Measurements from ENCODE around the gene ZFAND2B. TPM values are rescaled to one million over a fixed set of nuclear protein-coding genes. Genes with fewer than 3 reads are reported as not detected.

ZFAND2B gene, protein sequence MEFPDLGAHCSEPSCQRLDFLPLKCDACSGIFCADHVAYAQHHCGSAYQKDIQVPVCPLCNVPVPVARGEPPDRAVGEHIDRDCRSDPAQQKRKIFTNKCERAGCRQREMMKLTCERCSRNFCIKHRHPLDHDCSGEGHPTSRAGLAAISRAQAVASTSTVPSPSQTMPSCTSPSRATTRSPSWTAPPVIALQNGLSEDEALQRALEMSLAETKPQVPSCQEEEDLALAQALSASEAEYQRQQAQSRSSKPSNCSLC
- 6.2 and 7.7 TPM in 2 replicates for polyA plus RNA-seq

DNA sequence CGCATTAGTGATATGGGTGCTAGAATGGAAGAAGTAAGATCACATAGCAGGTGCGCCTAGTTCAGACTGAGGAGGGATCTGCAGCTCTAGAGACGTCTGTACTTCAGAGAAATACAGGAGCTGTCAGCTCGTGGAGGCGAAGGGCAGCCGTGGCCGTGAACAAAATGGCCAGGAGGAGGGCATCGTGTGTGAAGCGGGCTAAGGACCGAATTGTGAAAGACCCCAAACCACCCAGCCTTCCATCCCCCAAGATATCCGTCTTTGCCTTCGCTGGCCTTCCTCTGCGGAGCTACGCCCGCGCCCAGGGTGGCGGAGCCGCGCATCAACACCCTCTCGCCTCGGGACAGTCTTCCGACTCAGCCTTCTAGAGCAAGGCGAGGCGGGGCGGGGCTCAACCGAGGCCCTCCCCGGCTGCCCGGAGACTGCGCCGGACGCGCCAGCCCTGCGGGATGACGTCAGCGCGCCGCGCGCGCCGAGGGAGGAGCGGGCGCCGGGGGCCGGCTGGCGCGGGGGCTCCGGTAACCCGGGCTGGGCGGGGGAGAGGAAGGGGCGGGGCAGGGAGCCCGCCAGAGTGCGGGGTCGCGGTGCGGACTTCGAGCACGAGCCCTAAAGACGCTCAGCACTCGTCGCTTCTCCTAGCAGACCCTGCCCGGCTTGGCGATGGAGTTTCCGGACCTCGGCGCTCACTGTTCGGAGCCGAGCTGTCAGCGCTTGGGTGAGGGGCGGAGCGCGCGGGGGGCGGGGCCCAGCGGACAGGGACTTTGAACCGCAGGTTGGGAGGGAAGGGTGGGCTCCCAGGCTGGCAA is at the start of gene ZFAND2B:
Gene ZFAND2B, plus strand, starts transcription at position 455 of the 806 bp plus-strand sequence. Its CDS starts 206 bp downstream, at position 661.

DNA sequence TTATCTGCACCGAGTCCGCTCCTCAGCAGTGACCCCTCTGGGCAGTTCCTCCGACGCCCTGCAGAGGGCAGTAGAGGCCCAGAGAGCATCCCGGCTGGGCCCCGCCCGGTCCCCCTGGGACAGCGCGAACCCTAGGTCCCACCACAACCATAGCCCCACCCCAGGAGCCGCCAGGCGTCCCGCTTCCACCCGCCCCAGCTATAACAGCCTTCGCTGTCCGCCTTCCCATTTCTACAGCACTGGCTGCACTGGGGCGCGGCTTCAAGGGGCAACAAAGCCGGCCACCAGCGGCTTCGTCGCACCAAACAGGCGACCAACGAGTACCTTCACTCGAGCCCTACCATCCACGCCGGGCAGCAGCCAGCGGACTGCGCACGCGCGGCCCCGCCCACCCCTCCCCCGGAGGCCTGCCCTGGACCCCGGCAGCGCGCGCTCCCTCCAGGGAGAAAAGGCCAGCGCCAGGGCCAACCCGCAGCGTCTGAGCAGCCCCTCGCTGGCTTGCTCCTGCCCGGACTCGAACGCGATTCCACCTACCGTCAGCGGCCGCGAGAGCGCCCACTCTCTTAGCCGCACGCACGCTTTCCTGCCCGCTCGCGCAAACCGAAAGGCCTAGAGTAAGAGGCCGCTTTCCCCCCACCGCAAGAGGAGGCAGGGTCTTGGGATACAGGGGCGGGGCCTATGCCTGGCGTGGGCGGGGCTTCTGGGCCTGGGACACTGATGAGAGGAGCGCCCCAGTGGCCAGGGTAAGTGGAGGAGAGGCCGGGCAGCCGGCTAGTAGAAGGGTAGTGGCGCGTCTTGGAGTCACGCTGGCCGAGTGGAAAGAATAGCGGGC is 46.2 kb upstream of the ZFAND2B start, which contains the start of gene NHEJ1:
Gene NHEJ1, minus strand, starts transcription at position 630 of the 832 bp plus-strand sequence. CDS start 2,453 bp downstream, outside the sequence.

DNA sequence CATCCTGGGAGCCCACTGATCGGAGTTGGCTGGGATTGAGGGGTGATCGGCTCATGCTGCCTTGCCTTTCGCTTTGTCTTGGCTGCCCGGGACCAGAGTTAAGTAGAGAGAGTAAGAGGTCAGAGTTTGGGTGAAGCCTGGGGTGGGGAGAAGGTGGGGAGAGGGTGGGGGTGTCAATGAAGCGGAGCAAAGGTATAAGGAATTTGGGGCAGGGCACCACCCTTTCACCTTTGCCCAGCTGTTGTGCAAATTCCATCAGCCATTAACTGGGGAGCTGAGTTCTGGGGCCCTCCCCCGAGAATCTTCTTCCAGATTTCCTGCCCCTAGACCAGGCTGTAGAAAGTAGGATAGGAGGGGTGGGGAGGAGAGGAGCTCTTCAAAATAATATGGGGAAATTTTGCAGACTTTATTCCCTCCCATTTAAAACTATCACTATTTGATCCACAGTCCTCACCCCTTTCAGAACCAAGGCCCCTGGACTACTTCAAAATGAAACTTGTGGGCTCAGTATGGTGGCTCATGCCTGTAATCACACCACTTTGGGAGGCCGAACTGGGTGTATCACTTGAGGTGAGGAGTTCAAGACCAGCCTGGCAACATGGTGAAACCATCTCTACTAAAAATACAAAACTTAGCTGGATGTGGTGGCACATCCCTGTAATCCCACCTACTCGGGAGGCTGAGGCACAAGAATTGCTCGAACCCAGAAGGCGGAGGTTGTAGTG is 36.5 kb upstream of the ZFAND2B start, which contains the start of gene SLC23A3:
Gene SLC23A3, minus strand, starts transcription at position 100 of the 725 bp plus-strand sequence. Its CDS starts 45 bp downstream, at position 55.

DNA sequence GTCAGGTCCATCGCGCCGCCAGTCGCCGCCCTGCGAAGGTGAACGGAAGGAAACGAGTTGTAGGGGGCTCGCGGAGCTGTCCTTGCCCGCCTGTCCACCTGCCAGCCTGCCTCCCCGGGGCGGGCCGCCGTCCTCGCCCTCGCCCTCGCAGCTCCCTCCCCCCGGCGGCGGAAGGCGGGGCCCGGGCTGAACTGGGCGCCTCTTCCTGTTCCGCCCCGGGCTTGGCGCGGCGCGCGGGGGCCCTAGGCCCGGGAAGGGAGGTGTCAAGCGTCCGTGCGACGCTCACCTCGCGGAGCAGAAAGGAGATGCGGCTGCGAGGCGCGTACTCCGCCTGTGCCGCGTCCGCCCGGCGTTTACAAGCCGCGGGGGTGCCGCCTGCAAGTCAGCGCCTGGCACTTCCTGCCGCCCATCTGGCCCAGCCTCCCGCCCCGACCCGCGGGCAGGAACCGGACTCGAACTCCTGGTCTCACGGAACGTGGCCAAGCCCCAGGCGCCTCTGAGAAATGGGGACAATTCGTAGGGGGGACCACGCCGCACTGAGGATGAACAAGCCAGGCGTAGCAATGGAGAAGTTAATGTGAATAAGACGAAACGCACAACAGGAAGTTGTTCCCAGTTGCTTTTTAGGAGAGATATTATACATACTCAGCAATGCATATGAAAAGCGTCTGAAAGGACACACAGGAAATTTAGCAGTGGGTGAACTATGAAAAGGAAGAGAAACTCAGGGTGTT is 29.6 kb upstream of the ZFAND2B start, which contains the start of gene CNPPD1:
Gene CNPPD1, minus strand, starts transcription at position 108 of the 734 bp plus-strand sequence. Its CDS starts 97 bp downstream, at position 11.

DNA sequence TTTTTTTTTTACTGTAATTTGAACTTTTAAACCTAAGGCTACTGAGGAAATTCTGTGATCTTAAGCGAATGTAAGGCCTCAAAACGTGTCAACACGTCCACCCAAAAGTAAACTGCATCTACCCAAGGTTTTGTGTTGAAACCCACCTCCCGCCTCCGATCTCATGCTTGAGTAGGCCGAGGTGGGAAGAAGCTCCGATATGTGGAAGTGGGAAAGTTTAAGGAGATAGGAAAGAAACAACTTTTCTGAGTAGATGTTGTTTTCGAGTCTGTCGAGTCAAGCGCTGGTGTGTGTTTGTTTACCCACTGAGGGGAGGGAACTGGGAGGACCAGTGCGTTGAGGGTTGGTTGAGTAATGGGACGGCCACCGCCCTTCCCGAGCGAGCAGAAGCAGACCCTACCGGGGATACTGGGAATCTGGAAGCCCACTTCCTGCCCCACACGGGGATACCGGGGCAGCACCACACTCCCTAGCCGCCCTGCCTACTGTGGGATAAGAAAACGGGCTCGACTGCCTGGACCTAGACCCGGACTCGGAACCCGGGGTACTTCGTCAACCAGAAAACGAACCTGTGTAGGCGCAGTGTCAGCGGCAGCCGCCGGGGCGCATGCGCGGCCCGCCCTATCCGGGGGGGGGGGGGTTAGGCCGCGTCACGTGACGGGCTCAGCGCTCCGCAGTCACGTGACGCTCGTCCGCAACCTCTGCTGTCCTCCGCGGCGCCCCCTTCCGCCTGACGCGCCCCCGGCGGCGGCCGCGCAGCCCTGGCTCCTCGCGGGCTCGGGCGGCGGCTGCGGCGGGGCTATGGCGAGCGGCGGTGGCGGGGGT is 28.8 kb upstream of the ZFAND2B start, which contains the start of gene RETREG2:
Gene RETREG2, plus strand, starts transcription at position 724 of the 825 bp plus-strand sequence. Its CDS starts 78 bp downstream, at position 802.

DNA sequence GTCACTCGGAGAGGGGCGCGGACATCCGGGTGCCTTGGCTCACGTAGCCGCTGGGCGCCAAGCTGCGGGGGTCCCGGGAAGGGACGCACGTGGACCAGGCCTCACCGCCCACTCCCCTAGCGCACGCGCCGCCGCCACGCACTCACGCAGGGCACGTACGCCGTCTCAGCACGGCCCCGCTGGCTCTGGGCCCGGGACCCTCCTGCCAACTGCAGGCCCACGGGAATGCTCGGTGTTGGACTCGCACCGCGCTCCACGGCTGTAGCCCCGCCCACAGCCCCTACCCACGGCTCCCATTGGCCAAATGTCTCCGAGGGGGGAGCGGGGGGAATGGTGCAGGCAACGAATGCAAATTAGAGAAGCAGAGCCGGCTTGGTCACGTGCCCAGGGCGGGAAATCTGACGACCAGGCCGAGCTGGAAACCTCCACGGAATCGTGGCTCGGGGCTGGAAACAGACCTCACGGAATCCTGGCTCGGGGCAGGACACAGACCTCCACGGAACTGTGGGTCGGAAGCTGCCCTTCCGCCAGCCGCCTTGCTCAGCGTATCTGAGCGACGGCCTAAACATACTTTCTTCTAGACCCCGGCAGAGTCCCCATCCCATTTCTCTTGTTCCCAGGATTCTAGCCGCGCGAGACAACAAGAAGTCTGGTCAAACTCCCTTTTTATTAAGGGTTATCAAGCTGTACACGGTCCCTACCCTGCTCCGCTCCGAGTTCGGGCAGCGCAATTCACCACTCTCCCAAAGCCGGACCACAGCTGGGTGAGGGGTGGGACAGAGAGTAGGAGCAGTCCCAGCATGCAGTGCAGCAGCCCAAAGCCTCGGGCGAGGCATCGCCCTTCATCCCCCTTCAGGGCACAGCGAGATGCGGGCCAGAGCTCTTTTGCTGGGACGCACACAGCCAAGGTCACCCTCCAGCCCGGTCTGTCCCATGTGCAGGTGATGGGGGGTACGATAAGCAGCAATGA is 12.4 kb downstream of the ZFAND2B start, which contains the start of gene ABCB6:
Gene ABCB6, minus strand, starts transcription at position 227 of the 970 bp plus-strand sequence. CDS start 285 bp downstream, outside the sequence.

DNA sequence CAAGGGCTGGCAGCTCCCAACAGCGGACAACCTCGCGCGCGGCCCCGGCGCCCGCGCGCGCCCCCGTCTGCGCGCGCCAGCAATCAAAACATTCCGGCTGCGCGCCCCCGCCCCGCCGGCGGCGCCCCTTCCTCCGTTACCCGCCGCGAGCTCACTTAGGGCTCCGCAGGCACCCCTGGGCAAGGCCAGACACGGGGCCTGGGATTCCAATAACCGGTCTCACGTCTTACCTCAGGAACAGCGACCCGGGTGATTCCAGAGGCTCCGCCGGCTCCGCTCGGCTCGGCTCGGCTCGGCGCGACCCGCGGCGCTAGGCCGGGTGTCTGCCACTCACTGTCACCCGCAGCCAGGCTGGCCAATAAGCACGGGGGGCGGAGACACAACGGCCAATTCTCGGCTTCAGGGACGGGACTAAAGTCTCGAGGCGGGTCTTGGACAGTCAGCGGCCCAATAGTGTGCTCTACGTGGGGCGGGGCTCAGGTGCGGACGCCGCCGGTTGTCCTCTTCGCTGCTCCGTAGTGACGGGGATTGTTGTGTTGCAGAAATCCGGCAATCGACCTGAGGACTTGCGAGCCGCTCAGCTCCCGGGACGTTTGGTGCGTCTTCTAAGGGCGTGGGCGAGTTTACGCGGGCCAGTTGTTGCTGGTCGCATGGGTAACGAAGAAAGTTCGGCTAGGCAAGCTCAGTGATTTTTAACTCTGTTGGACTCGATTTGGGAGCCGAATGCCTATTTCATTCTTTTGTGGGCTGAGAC is 22.9 kb downstream of the ZFAND2B start, which contains the start of the genes ANKZF1 and ATG9A:
Gene ANKZF1, plus strand, starts transcription at position 502 of the 754 bp plus-strand sequence. CDS start 452 bp downstream, outside the sequence.
Gene ATG9A, minus strand, starts transcription at position 332 of the 754 bp plus-strand sequence. CDS start 1,612 bp downstream, outside the sequence.

DNA sequence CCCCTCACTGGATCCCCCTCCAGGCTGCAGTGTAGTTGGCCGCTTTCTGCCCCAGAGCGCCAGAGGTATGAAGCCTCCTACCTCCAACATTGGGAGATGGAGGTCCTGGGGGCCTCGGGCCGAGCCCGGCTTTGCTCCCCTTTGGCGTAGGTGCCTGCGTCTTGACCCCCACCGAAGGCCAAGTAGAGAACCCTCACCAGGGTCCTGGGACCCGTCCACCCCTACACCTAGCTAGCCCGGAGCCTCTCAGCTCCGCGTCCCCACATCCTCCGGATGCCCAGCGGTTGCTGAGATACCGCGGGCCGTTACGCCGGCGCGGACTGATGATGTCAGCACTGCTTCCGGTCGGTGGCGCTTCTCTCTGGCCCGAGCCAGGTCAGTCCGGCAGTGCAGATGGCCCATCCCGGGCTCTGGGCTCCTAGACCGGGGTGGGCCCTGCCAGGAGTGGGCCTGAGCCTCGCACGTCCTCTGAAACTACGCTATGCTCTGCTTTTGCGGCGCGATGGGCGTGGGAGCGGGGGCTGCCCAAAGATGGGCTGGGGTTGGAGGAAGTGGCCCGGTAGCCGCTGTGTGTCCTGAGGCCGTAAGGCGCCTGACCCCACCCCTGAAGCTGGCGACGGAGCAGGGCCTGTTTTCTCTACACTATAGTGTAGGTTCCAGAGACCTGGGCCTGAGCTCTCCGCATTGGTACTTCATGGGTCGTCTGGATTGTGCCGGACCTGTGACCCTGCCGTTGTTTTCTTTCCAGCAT is 38.7 kb downstream of the ZFAND2B start, which contains the start of the genes GLB1L and STK16:
Gene GLB1L, minus strand, starts transcription at position 297 of the 751 bp plus-strand sequence. CDS start 1,871 bp downstream, outside the sequence.
Gene STK16, plus strand, starts transcription at position 332 of the 751 bp plus-strand sequence. CDS start 521 bp downstream, outside the sequence.

DNA sequence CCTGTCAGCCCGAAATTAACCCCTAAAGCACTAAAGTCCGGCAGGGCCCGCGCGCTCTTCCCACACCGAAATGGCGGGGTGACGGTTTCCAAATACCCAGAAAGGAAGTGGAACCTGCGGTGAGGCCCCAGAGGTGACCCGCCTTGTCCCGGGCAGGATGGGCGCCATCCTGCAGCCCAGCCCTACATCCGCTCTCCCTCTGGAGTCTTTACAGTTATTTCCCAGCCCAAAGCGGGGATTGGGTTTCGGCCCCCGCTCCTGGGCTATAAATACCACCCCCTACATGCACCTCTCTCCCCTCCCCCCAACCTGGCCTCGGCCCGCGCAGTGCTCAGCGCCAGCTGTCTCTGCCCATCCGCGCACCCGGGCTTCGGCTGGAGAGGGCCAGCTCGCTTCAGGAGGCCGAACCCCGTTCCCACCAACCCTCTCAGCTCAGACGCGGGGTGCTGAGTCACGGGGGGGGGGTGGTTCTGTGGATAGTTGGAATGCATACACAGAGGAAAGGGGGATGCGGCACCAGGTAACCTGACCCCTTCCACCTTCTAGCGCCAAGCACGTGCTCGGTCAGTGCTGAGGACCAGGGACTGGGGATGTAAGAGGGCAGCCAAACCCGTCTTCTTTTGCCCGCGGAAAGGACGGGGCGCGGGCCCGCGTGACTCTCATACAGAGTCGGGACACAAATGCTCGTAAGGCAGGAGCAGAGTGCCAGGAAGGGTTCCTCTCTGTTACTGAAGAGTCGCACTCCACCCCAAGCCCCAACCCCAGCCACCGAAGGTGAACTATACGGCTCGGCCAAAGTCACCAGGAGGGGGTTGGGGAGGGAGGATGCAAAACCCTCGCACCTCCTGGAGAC is 46.5 kb downstream of the ZFAND2B start, which contains the start of gene TUBA4B:
Gene TUBA4B, plus strand, starts transcription at position 344 of the 853 bp plus-strand sequence. Its CDS starts 165 bp downstream, at position 509.

DNA sequence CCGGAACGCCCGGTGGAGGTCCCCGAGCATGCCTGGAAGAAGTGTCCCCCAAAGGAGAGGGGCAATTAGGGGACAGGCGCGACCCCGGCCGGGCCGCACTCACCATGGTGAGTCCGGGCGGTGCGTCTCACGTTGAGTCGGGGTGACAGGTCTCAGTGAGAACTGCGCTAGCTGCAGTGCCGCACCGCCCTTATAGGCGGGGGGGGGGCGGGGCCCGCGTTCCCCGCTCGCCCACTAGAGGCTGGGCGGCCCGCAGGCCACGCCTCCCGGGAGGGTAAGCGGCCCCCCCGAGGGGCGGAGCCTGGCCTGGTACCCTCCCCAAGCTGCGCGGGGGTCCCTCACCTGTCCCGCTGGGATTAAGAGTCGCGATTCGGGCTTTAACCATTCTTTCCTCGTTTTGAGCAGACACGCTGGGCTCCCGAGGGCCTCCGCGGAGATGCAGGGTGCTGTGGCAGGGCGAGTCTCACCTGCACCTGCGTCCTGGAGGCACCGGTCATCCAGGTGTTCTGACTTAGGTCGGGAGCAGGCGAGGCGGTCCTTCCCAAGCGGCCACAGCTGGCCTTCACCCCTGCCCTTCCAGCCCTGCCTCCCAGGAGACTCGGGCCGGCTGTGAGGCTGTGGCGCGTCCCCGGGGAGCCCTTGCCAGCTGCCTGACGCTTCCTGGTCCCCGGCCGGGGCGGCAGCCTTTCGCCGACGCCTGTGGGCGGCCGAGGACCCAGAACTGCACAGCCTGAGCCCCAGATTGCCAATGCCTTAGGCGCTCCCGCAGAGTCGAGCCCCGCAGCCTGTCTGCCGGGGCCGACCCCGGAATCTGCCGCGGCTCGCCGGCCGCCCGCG is 47.4 kb downstream of the ZFAND2B start, which contains the start of gene TUBA4A:
Gene TUBA4A, minus strand, starts transcription at position 166 of the 837 bp plus-strand sequence. Its CDS starts 60 bp downstream, at position 106.

